ENCODE measurements around the gene PAQR8.

- no peak for TF ChIP-seq CTCF (conservative IDR thresholded peaks at IDR 0.05; ENCODE audit: low read depth, low read length)
- TF ChIP-seq EZH2phosphoT487 (IDR thresholded peaks at IDR 0.05; ENCODE audit: borderline replicate concordance, low read length): no peak
- TF ChIP-seq EZH2 (IDR thresholded peaks at IDR 0.05; ENCODE audit: low read length, unreplicated experiment): no peak
These were observed 15.7 kb downstream of the PAQR8 start for GRCh38 chr6:52377538-52378221.

Data from PC-3 (cell line).